Caco-2 (cell line): Measurements from ENCODE around the gene TNRC6C. TPM values are rescaled to one million over a fixed set of nuclear protein-coding genes. Genes with fewer than 3 reads are reported as not detected.
"Not testable (repeated sequence)": the region's sequence is repeated elsewhere in the genome, so short reads cannot be mapped to it uniquely, and the experiment has no call there.

ENCODE experiments used
- BruUV-seq: library from RNA; stranded (reverse); fragments of 400-500 nt; replicated peaks from 2 replicates; lab custom pipeline; 2021; lab: Mats Ljungman, UMichigan
- CTCF ChIA-PET: fragments of 300-600 bp; sonication (Branson Sonifier 250); formaldehyde crosslinking; loops from one replicate; lab custom pipeline; 2022; ENCODE audit warnings: antibody characterized with exemption; lab: Charles Lee
- POLR2A ChIA-PET: fragments of 300-600 bp; sonication (Branson Sonifier 250); formaldehyde crosslinking; loops from one replicate; lab custom pipeline; 2022; ENCODE audit warnings: antibody characterized with exemption; lab: Charles Lee
- DNase-seq, 2 experiments: peaks; one replicate each; pipeline versions ENCODE4 v3.0.0 to v3.0.0-alpha.2; 2020 to 2022
- H3K27me3 ChIP-seq: replicated peaks from 2 replicates; pipeline ENCODE4 v1.6.0; 2011; ENCODE audit warnings: low read length; ENCODE audit not compliant: control insufficient read depth, insufficient read depth
- H3K36me3 ChIP-seq: 2 replicates; pipeline ENCODE4 v1.5.1; 2011; ENCODE audit warnings: low read length; ENCODE audit not compliant: control insufficient read depth, insufficient read depth
- H3K4me1 ChIP-seq: fragments of 250-450 bp; sonication (Bioruptor Pico); 2 replicates; pipeline ENCODE4 v1.5.1; 2020; ENCODE audit warnings: mild to moderate bottlenecking
- H3K4me3 ChIP-seq: 2 replicates; pipeline ENCODE4 v1.5.1; 2011; ENCODE audit warnings: low read depth, mild to moderate bottlenecking, control low read depth, low read length
- H3K9me3 ChIP-seq: fragments of 250-450 bp; sonication (Bioruptor Pico); 2 replicates; pipeline ENCODE4 v1.5.1; 2020; ENCODE audit warnings: mild to moderate bottlenecking, moderate library complexity
- H3K27ac Mint-ChIP-seq: one replicate; pipeline ENCODE4 v1.8.0; 2022; ENCODE audit warnings: mixed read lengths; ENCODE audit not compliant: unreplicated experiment
- H3K27me3 Mint-ChIP-seq: one replicate; pipeline ENCODE4 v1.8.0; 2022; ENCODE audit warnings: mixed read lengths; ENCODE audit not compliant: insufficient read depth, unreplicated experiment
- H3K36me3 Mint-ChIP-seq: one replicate; pipeline ENCODE4 v1.8.0; 2022; ENCODE audit warnings: mild to moderate bottlenecking, mixed read lengths; ENCODE audit not compliant: insufficient read depth, unreplicated experiment
- H3K4me1 Mint-ChIP-seq: one replicate; pipeline ENCODE4 v1.8.0; 2022; ENCODE audit warnings: low read depth, mixed read lengths; ENCODE audit not compliant: unreplicated experiment
- H3K4me3 Mint-ChIP-seq: one replicate; pipeline ENCODE4 v1.8.0; 2022; ENCODE audit warnings: mild to moderate bottlenecking, moderate library complexity, mixed read lengths; ENCODE audit not compliant: unreplicated experiment
- H3K9me3 Mint-ChIP-seq: one replicate; pipeline ENCODE4 v1.8.0; 2022; ENCODE audit warnings: mixed read lengths; ENCODE audit not compliant: unreplicated experiment
- CTCF ChIP-seq, 2 experiments: fragments of 200-600 bp in 1 of 2; IDR thresholded peaks; 1 replicate in 1 of 2; 2 replicates in 1 of 2; pipeline versions ENCODE4 v1.5.1 to v1.8.0; 2011 to 2022; ENCODE audit warnings: antibody characterized with exemption in 1 of 2, control low read depth in 1 of 2, inconsistent platforms in 1 of 2, low read depth in 1 of 2, low read length in 1 of 2, mild to moderate bottlenecking in 1 of 2, moderate library complexity in 1 of 2; ENCODE audit not compliant: insufficient read depth in 1 of 2, severe bottlenecking in 1 of 2, unreplicated experiment in 1 of 2
- intact Hi-C: fragments of 100-400 bp; cut with micrococcal nuclease; formaldehyde crosslinking; loops from one replicate; pipeline ENCODE4 v1.10.0; 2022; ENCODE audit not compliant: unreplicated experiment
- total RNA-seq: library from RNA; stranded (reverse); gene quantifications from 2 replicates; pipeline ENCODE4 v1.2.3, GENCODE V29; 2022

Gene TNRC6C
- total RNA-seq, 1 experiment from 2014 or later: 17.9 TPM

- no peak overlapping the region for H3K27ac Mint-ChIP-seq
These were observed 179.9 kb downstream of the TNRC6C start for GRCh38 chr17:78138204-78139060.

GRCh38 chr17:78139861-78140168 is 181.3 kb downstream of the TNRC6C start:
- H3K27ac Mint-ChIP-seq: peak overlapping the region; percentile 83
- ChIA-PET CTCF (interaction anchor here (1.1 kb wide), 1 partner anchor 12 kb away, joined by 9 read pairs; no protein-coding TSS in a partner anchor), POLR2A (interaction anchor here (0.7 to 0.8 kb wide), 2 partner anchors 29 to 47 kb away, joined by 3 read pairs; partner anchors contain the start of gene TK1)
- intact Hi-C loops: loop anchor here (1.0 kb wide), 1 partner anchor 11 kb away; no protein-coding TSS in a partner anchor
- H3K9me3 Mint-ChIP-seq, H3K36me3 ChIP-seq, H3K9me3 ChIP-seq, DNase-seq, H3K4me1 Mint-ChIP-seq, H3K4me3 Mint-ChIP-seq, H3K27me3 ChIP-seq, H3K27me3 Mint-ChIP-seq, H3K4me3 ChIP-seq, BruUV-seq, H3K36me3 Mint-ChIP-seq: not testable (repeated sequence)
- H3K4me1 ChIP-seq: peaks cover 25% of the 10 kb centered on the region

More at GRCh38 chr17:78138204-78139060, 179.9 kb downstream of the TNRC6C start:
- no TSS peak for BruUV-seq
- H3K36me3 ChIP-seq: no peaks in the 10 kb centered on the region
- ChIA-PET CTCF (interaction anchor here (2.3 kb wide), 1 partner anchor 10 kb away, joined by 12 read pairs; the partner anchor contains the start of gene TMC6), POLR2A (no interaction called here)
- H3K4me3 Mint-ChIP-seq: no peak overlapping the region
- intact Hi-C loops: no loop called here
- H3K4me1 ChIP-seq: peaks cover 17% of the 10 kb centered on the region
- H3K36me3 Mint-ChIP-seq: peaks cover 8% of the 10 kb centered on the region
- no peaks in the 10 kb centered on the region for H3K9me3 ChIP-seq
- no peak for TF ChIP-seq CTCF (IDR thresholded peaks at IDR 0.05; ENCODE audit: insufficient read depth in 1 of 2, low read depth in 1 of 2, low read length in 1 of 2, severe bottlenecking in 1 of 2, unreplicated experiment in 1 of 2)
- H3K9me3 Mint-ChIP-seq: no peaks in the 10 kb centered on the region
- no peak overlapping the region for H3K4me3 ChIP-seq
- no peak for DNase-seq
- H3K27me3 Mint-ChIP-seq: no peaks in the 10 kb centered on the region
- H3K27me3 ChIP-seq: no peaks in the 10 kb centered on the region
- peaks cover 5% of the 10 kb centered on the region for H3K4me1 Mint-ChIP-seq

- no peaks in the 10 kb centered on the region for H3K9me3 Mint-ChIP-seq
- no peaks in the 10 kb centered on the region for H3K36me3 ChIP-seq
- POLR2A ChIA-PET: interaction anchor here (0.6 to 0.8 kb wide), 3 partner anchors 19 to 46 kb away, joined by 3 to 4 read pairs (median 3); partner anchors contain the start of gene TK1
- peaks cover 8% of the 10 kb centered on the region for H3K36me3 Mint-ChIP-seq
- H3K4me3 ChIP-seq: no peak overlapping the region
- TF ChIP-seq CTCF (IDR thresholded peaks at IDR 0.05; ENCODE audit: insufficient read depth in 1 of 2, low read depth in 1 of 2, low read length in 1 of 2, severe bottlenecking in 1 of 2, unreplicated experiment in 1 of 2): no peak
- intact Hi-C loops: loop anchor here (1.0 kb wide), 1 partner anchor 11 kb away; no protein-coding TSS in a partner anchor
- no peaks in the 10 kb centered on the region for H3K27me3 Mint-ChIP-seq
- H3K27me3 ChIP-seq: no peaks in the 10 kb centered on the region
- peaks cover 5% of the 10 kb centered on the region for H3K4me1 Mint-ChIP-seq
- peak; percentile 93 to 98 for DNase-seq
- CTCF ChIA-PET: interaction anchor here (0.7 to 1.1 kb wide), 2 partner anchors 12 to 36 kb away, joined by 4 to 9 read pairs; no protein-coding TSS in a partner anchor
- peaks cover 31% of the 10 kb centered on the region for H3K4me1 ChIP-seq
- H3K4me3 Mint-ChIP-seq: no peak overlapping the region
- no TSS peak for BruUV-seq
- H3K27ac Mint-ChIP-seq: peak overlapping the region; percentile 83
- H3K9me3 ChIP-seq: no peaks in the 10 kb centered on the region
These were observed 181.9 kb downstream of the TNRC6C start for GRCh38 chr17:78140169-78141051.
